GM12878 (cell line): ENCODE measurements around the gene TRAT1. TPM values are rescaled to one million over a fixed set of nuclear protein-coding genes. Genes with fewer than 3 reads are reported as not detected.

Source experiments
- ATAC-seq: fragments of 200-7000 bp; cut with Tn5 transposase; 3 replicates; pipeline ENCODE4 v1.9.1; 2020; ENCODE audit warnings: mild to moderate bottlenecking, moderate library complexity
- BruUV-seq: library from RNA; stranded (reverse); fragments of 400-500 nt; replicated peaks from 2 replicates; lab custom pipeline; 2021; lab: Mats Ljungman, UMichigan
- CTCF ChIA-PET: fragments of 300-600 bp; sonication (Branson Sonifier 250); formaldehyde crosslinking; extraction: SDS; loops from one replicate; lab custom pipeline; 2021; ENCODE audit warnings: inconsistent platforms; lab: Yijun Ruan, JAX
- POLR2A ChIA-PET: fragments of 350-600 bp; formaldehyde crosslinking; extraction: SDS; loops from one replicate; lab custom pipeline; 2021; ENCODE audit warnings: inconsistent platforms; lab: Charles Lee
- RAD21 ChIA-PET: fragments of 300-600 bp; sonication (Branson Sonifier 250); formaldehyde crosslinking; loops from one replicate; lab custom pipeline; 2023; ENCODE audit warnings: antibody characterized with exemption; ENCODE audit not compliant: unreplicated experiment; lab: Charles Lee
- SMC1A ChIA-PET: fragments of 300-600 bp; sonication (Branson Sonifier 250); formaldehyde crosslinking; loops from one replicate; lab custom pipeline; 2023; ENCODE audit not compliant: unreplicated experiment, uncharacterized antibody; lab: Charles Lee
- DNase-seq: peaks from one replicate; pipeline ENCODE4 v3.0.0-alpha.2; 2011; ENCODE audit warnings: low read depth, low spot score
- FAIRE-seq: peaks from 3 replicates; lab custom pipeline; 2011; peaks lifted over from hg19 to GRCh38; lab: Jason Lieb, UNC
- H2AFZ ChIP-seq: 2 replicates; pipeline ENCODE4 v1.6.0; 2011; ENCODE audit warnings: low read depth, low read length, control low read depth; ENCODE audit not compliant: control insufficient read depth
- H3K27ac ChIP-seq: 2 replicates; pipeline ENCODE4 v1.5.1; 2011; ENCODE audit warnings: control low read depth; ENCODE audit not compliant: control insufficient read depth, insufficient read depth
- H3K27me3 ChIP-seq, 2 experiments: replicated peaks in 1 of 2; 2 replicates each; pipeline versions ENCODE4 v1.6.0 to v1.6.1; 2011; ENCODE audit warnings: low read length in 1 of 2; ENCODE audit not compliant: control insufficient read depth in 2 of 2, insufficient read depth in 2 of 2
- H3K36me3 ChIP-seq, 2 experiments: 2 replicates each; pipeline ENCODE4 v1.5.1; 2011; ENCODE audit warnings: low read length in 1 of 2; ENCODE audit not compliant: control insufficient read depth in 2 of 2, insufficient read depth in 2 of 2
- H3K4me1 ChIP-seq: 2 replicates; pipeline ENCODE4 v1.6.1; 2011; ENCODE audit warnings: mild to moderate bottlenecking, low read length, moderate library complexity, mixed read lengths; ENCODE audit not compliant: control insufficient read depth, insufficient read depth
- H3K4me2 ChIP-seq: 2 replicates; pipeline ENCODE4 v1.6.0; 2011; ENCODE audit warnings: control low read depth; ENCODE audit not compliant: control insufficient read depth, insufficient read depth
- H3K4me3 ChIP-seq: fragments of 200-600 bp; sonication (generic); 2 replicates; pipeline ENCODE4 v1.5.1; 2016
- H3K79me2 ChIP-seq: 2 replicates; pipeline ENCODE4 v1.6.0; 2011; ENCODE audit warnings: low read length; ENCODE audit not compliant: control insufficient read depth, insufficient read depth
- H3K9ac ChIP-seq: 2 replicates; pipeline ENCODE4 v1.8.0; 2011; ENCODE audit warnings: low read length, control low read depth, mixed read lengths; ENCODE audit not compliant: control insufficient read depth, insufficient read depth
- H3K9me3 ChIP-seq: replicated peaks from 3 replicates; pipeline ENCODE4 v1.5.1; 2011; ENCODE audit warnings: mild to moderate bottlenecking, low read length; ENCODE audit not compliant: control insufficient read depth, insufficient read depth
- H4K20me1 ChIP-seq: 2 replicates; pipeline ENCODE4 v1.6.0; 2011; ENCODE audit not compliant: control insufficient read depth, insufficient read depth
- BHLHE40 ChIP-seq, 2 experiments: fragments of 450-650 bp in 1 of 2; IDR thresholded peaks; 2 replicates each; pipeline ENCODE4 v1.6.1; 2011 to 2017; ENCODE audit warnings: low read depth in 2 of 2, borderline replicate concordance in 1 of 2, improper control_type of control experiment in 1 of 2, low read length in 1 of 2, mild to moderate bottlenecking in 1 of 2
- CHD2 ChIP-seq: IDR thresholded peaks from 2 replicates; pipeline ENCODE4 v1.6.1; 2011; ENCODE audit warnings: low read depth, low read length, improper control_type of control experiment, borderline replicate concordance
- E4F1 ChIP-seq: fragments of 450-650 bp; IDR thresholded peaks from 2 replicates; pipeline ENCODE4 v1.6.1; 2018; ENCODE audit warnings: borderline replicate concordance, mild to moderate bottlenecking; ENCODE audit not compliant: partially characterized antibody
- FOXM1 ChIP-seq: IDR thresholded peaks from 2 replicates; pipeline ENCODE4 v1.6.1; 2012; ENCODE audit warnings: low read depth, mild to moderate bottlenecking, inconsistent platforms, low read length, moderate library complexity
- GABPA ChIP-seq: IDR thresholded peaks from 2 replicates; pipeline ENCODE4 v1.6.1; 2014; ENCODE audit warnings: antibody characterized with exemption, low read depth, mild to moderate bottlenecking, inconsistent platforms
- GATAD2B ChIP-seq: fragments of 450-650 bp; conservative IDR thresholded peaks from 2 replicates; pipeline ENCODE4 v1.6.1; 2017; ENCODE audit warnings: low read depth, mild to moderate bottlenecking, moderate library complexity
- HCFC1 ChIP-seq: fragments of 150-350 bp; IDR thresholded peaks from 2 replicates; pipeline ENCODE4 v1.6.1; 2014; ENCODE audit warnings: low read length
- HDAC2 ChIP-seq: fragments of 200-600 bp; sonication (generic); IDR thresholded peaks from 2 replicates; pipeline ENCODE4 v1.6.1; 2017
- MEF2A ChIP-seq: IDR thresholded peaks from 2 replicates; pipeline ENCODE4 v1.6.1; 2011; ENCODE audit warnings: low read depth, mild to moderate bottlenecking, low read length, moderate library complexity; ENCODE audit not compliant: insufficient read depth
- NBN ChIP-seq: fragments of 450-650 bp; IDR thresholded peaks from 2 replicates; pipeline ENCODE4 v1.6.1; 2016
- NFXL1 ChIP-seq: fragments of 450-650 bp; IDR thresholded peaks from 2 replicates; pipeline ENCODE4 v1.6.1; 2017; ENCODE audit warnings: antibody characterized with exemption, mild to moderate bottlenecking, borderline replicate concordance
- NKRF ChIP-seq: fragments of 450-650 bp; conservative IDR thresholded peaks from 2 replicates; pipeline ENCODE4 v1.6.1; 2017; ENCODE audit warnings: mild to moderate bottlenecking, moderate library complexity
- PBX3 ChIP-seq: IDR thresholded peaks from 2 replicates; pipeline ENCODE4 v1.6.1; 2011; ENCODE audit warnings: mild to moderate bottlenecking, low read depth, low read length, moderate library complexity; ENCODE audit not compliant: insufficient replicate concordance
- ZNF207 ChIP-seq: fragments of 450-650 bp; IDR thresholded peaks from 2 replicates; pipeline ENCODE4 v1.6.1; 2014; ENCODE audit warnings: antibody characterized with exemption, mild to moderate bottlenecking, borderline replicate concordance
- ZNF274 ChIP-seq: IDR thresholded peaks from one replicate; pipeline ENCODE4 v1.8.0; 2011; ENCODE audit not compliant: insufficient read length, insufficient read depth
- ZZZ3 ChIP-seq: IDR thresholded peaks from 2 replicates; pipeline ENCODE4 v1.6.1; 2011; ENCODE audit warnings: low read depth; ENCODE audit not compliant: control insufficient read depth, insufficient read length
- whole genome bisulfite sequencing: methylation state at CpG from one replicate; pipeline ENCODE4 v1.1.6; 2016; ENCODE audit warnings: low lambda C conversion rate; ENCODE audit not compliant: insufficient replicate concordance, insufficient coverage; ENCODE audit errors: missing lambda C conversion rate; 5-methylcytosine and 5-hydroxymethylcytosine counted together
- in situ Hi-C: fragments of 300-500 bp; cut with MboI; formaldehyde crosslinking; loops from 9 replicates; pipeline ENCODE4 v1.14.3; 2018; ENCODE audit warnings: mixed read lengths
- intact Hi-C: fragments of 100-400 bp; cut with micrococcal nuclease; formaldehyde crosslinking; loops from one replicate; pipeline ENCODE4 v1.14.2; 2022; ENCODE audit not compliant: unreplicated experiment
- polyA plus RNA-seq, 11 experiments: library from polyadenylated mRNA; depleted of rRNA in 4 of 11; unstranded in 6 of 11; stranded (reverse) in 5 of 11; fragments of >200 nt; fragmentation: Nextera tagmentation in 4 of 11; fragmentation: Illumina TruSeq in 1 of 11; extraction: Ambion mirVana in 4 of 11; extraction: Trizol in 1 of 11; gene quantifications; 1 replicate in 1 of 11; 2 replicates in 10 of 11; pipeline versions ENCODE4 v1.2.1 to v1.2.3, GENCODE V29; 2011 to 2016; ENCODE audit warnings: inconsistent platforms in 2 of 11, missing spikeins in 2 of 11, low read depth in 1 of 11
- total RNA-seq, 4 experiments: library from RNA; depleted of rRNA in 3 of 4; stranded (reverse); fragments of >200 nt in 3 of 4; fragmentation: Illumina TruSeq in 1 of 4; extraction: Trizol in 1 of 4; gene quantifications; 2 replicates each; pipeline versions ENCODE4 v1.2.1 to v1.2.3, GENCODE V29; 2013 to 2021
- TF ChIP-seq, protein P1 (sequence below): IDR thresholded peaks from 2 replicates; pipeline ENCODE4 v1.6.1; 2012; ENCODE audit warnings: low read depth, low read length, improper control_type of control experiment
- TF ChIP-seq, protein P2 (sequence below): IDR thresholded peaks from 2 replicates; pipeline ENCODE4 v1.6.1; 2012; ENCODE audit warnings: low read depth, low read length, improper control_type of control experiment

The TRAT1 gene
- total and polyA plus RNA-seq, 10 of the 15 experiments (the other 5 are each of a cell fraction or from before 2014, with no cell fraction given): 0.11 to 1.5 (median 0.18) TPM; not detected in 2

DNA sequence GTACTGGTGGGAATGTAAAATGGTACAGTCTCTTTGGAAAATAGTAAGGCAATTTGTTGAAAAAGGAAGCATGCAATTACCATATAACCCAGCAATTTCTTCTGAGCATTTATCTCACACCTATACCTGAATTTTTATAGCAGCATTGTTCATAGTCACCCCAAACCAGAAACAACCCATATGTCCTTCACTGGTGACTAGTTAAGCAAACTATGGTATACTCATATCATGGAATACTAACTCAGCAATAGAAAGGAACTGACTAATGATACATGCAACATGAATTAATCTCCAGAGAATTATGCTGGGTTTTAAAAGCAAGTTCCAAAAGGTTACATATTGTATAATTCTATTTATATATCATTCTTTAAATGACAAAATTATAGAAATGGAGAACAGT lies 60.2 kb downstream of the TRAT1 start (continued):
- TF ChIP-seq, protein P1, sequence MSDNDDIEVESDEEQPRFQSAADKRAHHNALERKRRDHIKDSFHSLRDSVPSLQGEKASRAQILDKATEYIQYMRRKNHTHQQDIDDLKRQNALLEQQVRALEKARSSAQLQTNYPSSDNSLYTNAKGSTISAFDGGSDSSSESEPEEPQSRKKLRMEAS: no peak
- TF ChIP-seq HCFC1 (no peak), PBX3 (no peak), ZNF274 (no peak), NKRF (no peak), ZNF207 (no peak)

DNA sequence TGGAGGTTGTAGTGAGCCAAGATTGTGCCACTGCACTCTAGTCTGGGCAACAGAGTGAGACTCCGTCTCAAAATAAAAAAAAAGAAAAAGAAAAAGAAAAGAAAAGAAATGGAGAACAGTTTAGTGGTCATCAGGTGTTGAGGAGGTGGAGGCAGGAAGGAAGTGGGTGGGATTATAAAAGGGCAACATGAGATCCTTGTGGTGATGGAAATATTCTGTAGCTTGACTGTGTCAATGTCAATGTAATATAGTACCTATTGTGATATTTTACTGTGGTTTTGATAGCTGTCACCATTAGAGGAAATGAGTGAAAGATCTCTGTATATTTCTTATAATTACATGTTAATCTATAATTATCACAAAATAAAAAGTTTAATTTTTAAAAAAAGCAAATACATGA lies 60.8 kb downstream of the TRAT1 start:
- in situ Hi-C loops: no loop called here
- 0% methylated on average over 1 of the region's 1 CpG for WGBS
- TF ChIP-seq NBN (no peak), HDAC2 (no peak), NFXL1 (no peak), E4F1 (no peak), ZZZ3 (no peak), GATAD2B (no peak), MEF2A (no peak), GABPA (no peak), BHLHE40 (IDR thresholded peaks at IDR 0.05; ENCODE audit: borderline replicate concordance in 1 of 2, low read depth in 2 of 2, low read length in 1 of 2) (no peak), CHD2 (no peak), FOXM1 (no peak)
- TF ChIP-seq, protein P2, sequence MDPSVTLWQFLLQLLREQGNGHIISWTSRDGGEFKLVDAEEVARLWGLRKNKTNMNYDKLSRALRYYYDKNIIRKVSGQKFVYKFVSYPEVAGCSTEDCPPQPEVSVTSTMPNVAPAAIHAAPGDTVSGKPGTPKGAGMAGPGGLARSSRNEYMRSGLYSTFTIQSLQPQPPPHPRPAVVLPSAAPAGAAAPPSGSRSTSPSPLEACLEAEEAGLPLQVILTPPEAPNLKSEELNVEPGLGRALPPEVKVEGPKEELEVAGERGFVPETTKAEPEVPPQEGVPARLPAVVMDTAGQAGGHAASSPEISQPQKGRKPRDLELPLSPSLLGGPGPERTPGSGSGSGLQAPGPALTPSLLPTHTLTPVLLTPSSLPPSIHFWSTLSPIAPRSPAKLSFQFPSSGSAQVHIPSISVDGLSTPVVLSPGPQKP: no peak

More for the DNA sequence above, 60.8 kb downstream of the TRAT1 start:
- H2AFZ ChIP-seq: no peak overlapping the region
- ATAC-seq (no peak), FAIRE-seq (no peak), DNase-seq (no peak)
- H3K9me3 ChIP-seq: no peaks in the 10 kb centered on the region
- H4K20me1 ChIP-seq: no peaks in the 10 kb centered on the region
- no peaks in the 10 kb centered on the region; a peak in 1 of 4 replicates for H3K27me3 ChIP-seq
- no peak overlapping the region for H3K4me2 ChIP-seq
- ChIA-PET RAD21 (no interaction called here), SMC1A (no interaction called here), POLR2A (no interaction called here), CTCF (no interaction called here)
- no peak overlapping the region for H3K9ac ChIP-seq
- BruUV-seq: no TSS peak
- H3K79me2 ChIP-seq: no peaks in the 10 kb centered on the region
- intact Hi-C loops: no loop called here
- H3K27ac ChIP-seq: no peak overlapping the region
- no peaks in the 10 kb centered on the region for H3K4me1 ChIP-seq
- H3K4me3 ChIP-seq: no peak overlapping the region
- H3K36me3 ChIP-seq: no peaks in the 10 kb centered on the region
